GM12873 (cell line): ENCODE measurements around the gene C1orf21.

Experiments
- CTCF ChIP-seq: IDR thresholded peaks from 2 replicates; pipeline ENCODE4 v1.5.1; 2012; ENCODE audit warnings: low read depth, mild to moderate bottlenecking, moderate library complexity, low read length, control low read depth; ENCODE audit not compliant: insufficient read depth; ENCODE audit errors: missing control alignments

C1orf21 gene

DNA sequence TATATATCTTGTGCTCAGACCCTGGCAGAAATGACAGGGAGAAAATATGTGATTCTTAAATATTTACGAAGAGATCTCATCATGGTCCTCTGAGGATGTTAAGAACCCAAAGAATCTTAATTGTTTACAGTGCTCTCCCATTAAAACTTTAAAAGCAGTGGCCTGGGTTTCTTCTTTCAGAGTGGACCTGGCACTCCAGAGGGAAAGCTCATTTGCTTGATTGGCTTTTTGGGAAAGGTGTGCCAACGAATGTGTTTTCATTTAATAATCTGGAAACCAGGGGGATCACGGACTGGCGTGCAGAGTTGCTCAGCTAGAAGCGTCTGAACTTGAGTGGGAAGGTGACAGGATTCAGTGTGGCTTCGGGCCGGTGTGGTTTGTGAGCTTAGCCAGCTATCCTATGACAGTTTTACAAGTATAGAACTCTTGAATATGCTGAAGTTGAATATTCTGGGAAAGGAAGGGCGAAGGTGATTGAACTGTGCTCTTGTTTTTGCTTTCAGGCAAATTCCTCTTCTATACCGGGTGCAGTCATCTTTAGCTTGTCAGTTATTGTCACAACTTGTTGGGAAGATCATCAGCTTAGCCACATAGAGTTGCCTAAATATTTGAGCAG, 154.8 kb downstream of the C1orf21 start:
- TF ChIP-seq CTCF = no peak

DNA sequence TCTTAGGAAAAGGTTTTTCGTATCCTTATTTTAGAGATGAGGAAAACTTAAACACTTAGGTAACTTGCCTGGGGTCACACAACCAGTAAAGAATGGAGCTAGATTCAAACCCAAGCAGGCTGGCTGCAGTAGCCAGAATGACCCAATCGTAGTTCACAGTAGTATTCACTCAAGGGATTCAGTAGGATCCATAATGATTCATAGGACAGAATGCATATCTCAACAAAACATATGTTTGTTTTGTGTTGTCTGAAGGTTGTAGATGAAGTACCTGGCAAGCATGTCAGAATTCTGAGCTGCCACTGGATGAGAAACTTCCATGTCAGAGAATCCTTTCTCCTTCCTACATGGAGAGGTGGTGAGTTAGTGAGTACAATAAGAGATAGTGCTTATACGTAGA, 155.5 kb downstream of the C1orf21 start:
- no peak for TF ChIP-seq CTCF

GRCh38 chr1:184545601-184546000, 158.8 kb downstream of the C1orf21 start:
- no peak for TF ChIP-seq CTCF

- TF ChIP-seq CTCF = no peak
Observed at GRCh38 chr1:184552446-184552845, 165.6 kb downstream of the C1orf21 start.

- no peak for TF ChIP-seq CTCF
Observed at GRCh38 chr1:184553845-184554244, 167.0 kb downstream of the C1orf21 start.

DNA sequence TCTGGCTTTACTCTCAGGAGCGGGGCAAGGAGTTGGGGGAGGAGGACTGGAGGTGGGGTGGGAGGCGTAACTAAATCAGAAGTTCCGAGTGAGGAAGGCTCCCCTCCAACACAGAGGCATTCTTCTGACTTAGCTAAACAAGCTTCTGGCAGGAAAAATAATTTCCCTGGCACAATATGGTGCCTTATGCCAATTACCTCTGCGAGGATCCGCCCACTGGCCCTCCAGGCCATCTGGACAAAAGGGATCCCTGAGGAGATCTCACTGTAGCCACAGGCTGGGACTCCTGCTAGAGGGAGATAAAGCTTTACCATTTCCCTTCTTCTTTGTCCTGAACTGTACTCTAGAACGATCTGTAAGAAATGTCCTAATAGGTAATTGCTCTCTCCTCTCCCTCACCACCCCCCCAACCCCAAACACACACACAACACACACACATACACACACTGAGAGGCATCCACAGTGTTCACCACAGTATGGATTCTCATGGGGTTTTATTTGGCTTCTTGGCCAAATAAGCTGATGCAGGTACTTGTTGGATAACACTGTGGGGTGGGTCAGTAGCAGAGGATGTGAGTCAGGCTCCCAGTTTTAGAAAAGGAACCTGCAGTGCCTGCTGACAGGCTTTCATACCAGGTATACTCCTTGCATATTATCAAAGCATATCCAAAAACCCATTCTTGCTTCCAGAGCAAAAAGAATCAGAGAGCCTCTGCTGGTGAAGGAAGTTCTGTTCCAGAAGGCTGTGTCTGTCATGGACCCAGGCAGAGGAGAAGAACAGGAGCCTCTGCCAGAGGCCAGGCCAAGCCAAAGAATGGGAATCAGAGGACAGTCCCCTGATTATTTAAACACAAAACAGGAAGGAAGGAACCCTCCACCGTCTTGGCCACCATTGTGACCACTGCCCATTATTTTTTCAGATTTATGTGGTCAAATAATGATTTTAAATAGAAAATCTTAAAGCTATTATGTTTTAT, 169.1 kb downstream of the C1orf21 start:
- TF ChIP-seq CTCF = no peak

DNA sequence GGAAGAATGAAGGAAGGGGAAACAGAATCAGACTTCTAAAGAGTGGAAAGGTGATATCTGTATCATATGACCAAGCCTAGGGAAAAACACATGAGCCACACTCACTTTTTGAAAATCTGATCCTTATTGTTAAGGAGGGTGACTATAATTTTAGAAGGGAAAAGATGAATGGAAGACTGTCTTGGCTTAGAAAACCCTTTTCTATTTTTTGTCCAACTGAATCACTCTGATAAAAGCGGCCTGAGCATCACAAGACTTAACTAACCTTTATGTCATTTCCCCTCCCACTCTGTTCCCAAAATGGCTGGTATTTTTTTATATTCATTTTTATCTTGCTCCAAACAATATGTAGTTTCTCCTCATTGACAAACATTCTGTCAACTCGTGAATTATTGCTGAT, 169.8 kb downstream of the C1orf21 start:
- TF ChIP-seq CTCF = no peak
